HG03565 (cell line): Measurements from ENCODE around the gene GOLGA6L25.
"Not testable (repeated sequence)": the region's sequence is repeated elsewhere in the genome, so short reads cannot be mapped to it uniquely, and the experiment has no call there.

Source experiments
- ATAC-seq: cut with Tn5 transposase; IDR thresholded peaks from one replicate; pipeline ENCODE4 v1.9.1; 2021; ENCODE audit warnings: mild to moderate bottlenecking, moderate library complexity; ENCODE audit not compliant: unreplicated experiment

GOLGA6L25 gene, protein sequence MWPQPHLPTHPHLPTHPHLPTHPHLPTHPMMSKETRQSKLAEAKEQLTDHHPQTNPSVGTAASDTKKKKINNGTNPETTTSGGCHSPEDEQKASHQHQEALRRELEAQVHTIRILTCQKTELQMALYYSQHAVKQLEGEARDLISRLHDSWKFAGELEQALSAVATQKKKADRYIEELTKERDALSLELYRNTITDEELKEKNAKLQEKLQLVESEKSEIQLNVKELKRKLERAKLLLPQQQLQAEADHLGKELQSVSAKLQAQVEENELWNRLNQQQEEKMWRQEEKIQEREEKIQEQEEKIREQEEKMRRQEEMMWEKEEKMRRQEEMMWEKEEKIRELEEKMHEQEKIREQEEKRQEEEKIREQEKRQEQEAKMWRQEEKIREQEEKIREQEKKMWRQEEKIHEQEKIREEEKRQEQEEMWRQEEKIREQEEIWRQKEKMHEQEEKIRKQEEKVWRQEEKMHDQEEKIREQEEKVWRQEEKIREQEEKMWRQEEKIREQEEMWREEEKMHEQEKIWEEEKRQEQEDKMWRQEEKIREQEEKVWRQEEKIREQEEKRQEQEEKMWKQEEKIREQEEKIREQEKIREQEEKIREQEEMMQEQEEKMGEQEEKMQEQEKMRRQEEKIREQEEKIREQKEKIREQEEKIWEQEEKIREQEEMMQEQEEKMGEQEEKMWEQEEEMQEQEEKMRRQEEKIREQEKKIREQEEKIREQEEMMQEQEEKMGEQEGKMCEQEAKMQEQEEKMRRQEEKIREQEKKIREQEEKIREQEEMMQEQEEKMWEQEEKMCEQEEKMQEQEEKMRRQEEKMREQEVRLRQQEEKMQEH

DNA sequence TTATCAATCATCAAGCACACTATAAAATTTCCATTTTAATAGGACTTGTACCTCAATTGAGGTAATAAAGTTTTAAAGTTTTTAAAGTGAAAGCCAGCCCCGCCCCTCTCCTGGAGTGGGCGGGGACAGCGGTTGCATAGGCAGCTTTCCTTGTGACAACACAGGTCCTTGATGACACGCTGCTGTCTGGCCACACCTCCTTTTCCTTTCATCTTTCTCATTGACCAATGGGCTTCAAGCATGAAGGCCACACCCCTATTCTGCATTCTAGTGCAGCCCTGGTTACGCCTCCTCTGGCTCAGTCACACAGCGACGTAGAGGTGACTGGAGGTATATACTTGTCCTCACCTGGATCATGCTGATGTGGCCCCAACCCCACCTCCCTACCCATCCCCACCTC lies at the start of gene GOLGA6L25:
Gene GOLGA6L25 (plus strand): TSS at position 301 of the 400 bp plus-strand sequence. CDS start 61 bp downstream, at position 362.
- not testable (repeated sequence) for ATAC-seq

DNA sequence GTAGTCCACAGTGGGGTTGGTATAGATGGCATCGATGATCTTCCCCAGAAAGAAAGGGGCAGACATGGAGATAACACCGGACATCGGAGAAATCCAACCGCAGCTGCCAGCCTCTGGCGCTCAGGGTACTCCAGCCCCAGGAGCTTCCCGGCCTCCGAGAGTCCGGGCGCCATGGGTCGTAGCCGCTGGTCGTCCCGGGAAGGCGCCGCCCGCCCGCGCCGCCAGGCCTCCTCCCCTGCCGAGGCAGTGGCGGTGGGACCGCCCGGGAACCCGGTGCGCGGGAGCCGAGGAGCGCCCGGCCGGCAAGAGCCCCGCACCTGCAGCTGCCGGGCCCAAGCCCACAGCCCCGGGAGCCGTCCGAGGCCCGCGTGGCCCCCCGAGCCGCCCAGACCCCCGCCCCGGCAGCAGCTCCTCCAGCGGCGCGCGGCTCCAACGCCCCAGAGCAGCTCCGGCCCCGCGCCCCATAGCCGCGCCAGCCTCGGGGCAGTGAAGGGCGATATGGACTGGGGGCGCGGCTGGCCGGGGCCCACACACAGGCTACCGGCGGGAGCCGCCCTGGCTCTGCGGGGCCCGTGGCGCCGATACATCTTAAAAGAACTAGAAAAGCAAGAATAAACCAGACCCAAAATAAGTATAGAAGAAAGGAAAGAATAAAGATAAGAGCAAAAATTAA lies 45.0 kb upstream of the GOLGA6L25 start:
- ATAC-seq, result not testable (repeated sequence)

- not testable (repeated sequence) for ATAC-seq
Observed at GRCh38 chr15:28514128-28514527, 39.2 kb upstream of the GOLGA6L25 start.

GRCh38 chr15:28515208-28515607 lies 38.2 kb upstream of the GOLGA6L25 start:
- ATAC-seq, result not testable (repeated sequence)

DNA sequence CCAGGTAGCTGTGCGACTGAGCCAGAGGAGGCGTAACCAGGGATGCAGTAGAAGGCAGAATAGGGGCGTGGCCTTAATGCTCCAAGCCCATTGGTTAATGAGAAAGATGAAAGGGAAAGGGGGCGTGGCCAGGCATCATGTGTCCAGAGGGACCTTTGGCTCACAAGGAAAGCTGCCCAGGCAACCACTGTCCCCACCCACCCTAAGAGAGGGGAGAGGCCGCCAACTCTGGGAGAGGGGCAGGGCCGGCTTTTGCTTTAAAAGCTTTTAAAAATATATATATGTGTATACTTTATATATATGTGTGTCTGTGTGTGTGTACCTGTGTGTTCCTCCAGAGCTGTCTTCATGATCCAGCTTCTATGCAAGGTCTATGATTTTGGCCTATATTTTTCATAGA lies 20.4 kb upstream of the GOLGA6L25 start, which contains the start of gene GOLGA8G:
Gene GOLGA8G (minus strand): TSS at position 18 of the 400 bp plus-strand sequence. CDS start 62 bp downstream, outside the sequence.
- ATAC-seq, result not testable (repeated sequence)

- ATAC-seq, result not testable (repeated sequence)
Observed at GRCh38 chr15:28573351-28573750, 20.0 kb downstream of the GOLGA6L25 start.

DNA sequence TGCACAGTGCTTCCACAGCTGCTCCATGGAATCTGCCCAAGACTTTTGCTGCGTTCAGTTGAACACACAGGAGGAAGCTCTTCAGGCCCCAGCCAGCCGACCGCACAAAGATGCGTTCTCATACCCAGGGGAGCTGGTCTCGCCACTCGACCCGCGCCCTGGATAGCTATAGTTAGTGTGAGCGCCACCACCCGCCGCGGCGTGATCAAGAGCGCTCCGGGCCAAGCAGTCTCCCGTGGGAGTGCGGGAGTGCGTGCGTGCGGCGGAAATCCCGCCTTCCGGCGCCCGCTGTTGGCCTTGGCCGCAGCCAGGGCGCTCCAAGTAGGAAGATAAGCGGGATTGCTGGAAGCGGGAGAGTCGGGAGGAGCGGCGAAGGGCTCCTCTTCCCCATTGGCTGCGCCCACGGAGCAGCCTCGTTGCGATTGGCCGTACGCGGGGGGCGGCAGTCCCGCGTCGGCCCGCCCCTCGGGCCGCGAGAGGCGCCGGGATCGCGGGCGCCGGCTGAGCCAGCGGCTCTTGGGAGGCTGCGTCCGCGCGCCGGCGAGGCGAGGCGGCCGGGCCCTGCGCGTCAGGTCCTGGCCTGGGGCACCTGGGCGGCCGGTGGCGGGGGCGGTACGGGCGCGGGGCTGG lies 35.7 kb downstream of the GOLGA6L25 start:
- not testable (repeated sequence) for ATAC-seq

DNA sequence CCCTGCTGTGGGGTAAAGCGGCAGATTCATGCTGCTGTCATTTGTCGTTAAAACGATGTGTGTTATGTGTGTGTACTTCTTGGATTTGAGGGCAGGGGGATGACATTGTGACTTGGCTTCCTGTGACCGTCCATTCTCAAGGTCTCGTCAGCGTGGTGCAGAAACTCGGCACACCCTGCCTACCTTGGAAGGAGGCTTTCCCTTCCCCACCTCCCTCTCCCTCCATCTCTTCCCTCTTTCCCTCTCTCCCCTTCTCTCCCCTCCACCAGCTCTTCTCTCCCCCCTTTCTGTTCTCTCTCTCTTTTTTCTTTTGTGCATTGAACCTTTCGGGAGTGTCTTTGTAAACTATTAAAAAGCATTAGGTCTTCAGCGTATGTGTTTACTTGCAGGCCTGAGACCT lies 36.4 kb downstream of the GOLGA6L25 start:
- not testable (repeated sequence) for ATAC-seq

DNA sequence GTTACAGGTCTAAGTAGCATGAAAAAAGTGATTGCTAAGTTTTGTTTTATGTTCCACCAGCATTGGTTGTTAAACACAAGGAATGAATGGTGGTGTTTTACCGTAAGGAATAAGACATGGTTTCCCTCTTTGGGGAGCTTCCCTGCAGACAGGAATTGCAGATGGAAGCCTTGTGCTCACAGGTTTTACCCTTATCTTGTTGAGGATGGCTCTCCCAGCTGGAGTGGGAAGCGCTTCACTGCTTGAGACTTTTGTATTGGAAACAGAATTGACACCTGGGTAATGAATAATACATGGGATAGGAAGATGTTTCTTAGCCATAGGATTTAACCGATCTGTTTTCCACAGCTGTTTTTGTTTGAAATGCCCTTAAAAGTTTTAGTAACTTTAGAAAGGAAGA lies 39.0 kb downstream of the GOLGA6L25 start:
- not testable (repeated sequence) for ATAC-seq

DNA sequence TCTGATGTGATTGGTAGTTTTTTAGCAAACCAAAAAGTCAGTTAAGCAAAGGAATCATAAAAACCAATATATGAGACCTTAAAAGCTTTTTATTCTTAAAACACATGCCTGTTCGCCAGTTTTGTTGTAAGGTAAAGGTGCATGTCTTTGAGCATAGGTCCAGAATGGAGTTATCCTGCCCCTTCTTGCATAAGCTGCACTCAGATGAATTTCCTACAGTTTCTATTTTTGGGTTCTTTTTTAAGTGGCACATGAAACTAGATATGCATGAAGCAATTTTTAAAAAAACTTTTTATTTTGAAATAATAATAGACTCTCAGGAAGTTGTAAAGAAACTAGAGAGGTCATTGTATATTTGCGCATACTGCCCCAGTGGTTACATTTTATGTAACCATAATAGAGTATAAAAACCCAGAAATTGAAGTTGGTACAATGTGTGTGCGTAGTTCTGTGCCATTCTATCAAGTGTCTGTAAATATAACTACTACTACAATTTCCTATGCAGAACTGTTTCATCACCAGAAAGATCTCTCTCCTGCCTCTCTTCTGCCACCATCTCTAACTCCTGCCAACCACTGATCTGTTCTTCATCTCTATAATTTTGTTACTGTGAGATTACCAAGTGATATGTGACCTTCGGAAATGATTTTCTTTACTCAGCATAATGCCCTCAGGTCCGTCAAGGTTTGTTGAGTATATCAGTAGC lies 40.2 kb downstream of the GOLGA6L25 start:
- not testable (repeated sequence) for ATAC-seq

DNA sequence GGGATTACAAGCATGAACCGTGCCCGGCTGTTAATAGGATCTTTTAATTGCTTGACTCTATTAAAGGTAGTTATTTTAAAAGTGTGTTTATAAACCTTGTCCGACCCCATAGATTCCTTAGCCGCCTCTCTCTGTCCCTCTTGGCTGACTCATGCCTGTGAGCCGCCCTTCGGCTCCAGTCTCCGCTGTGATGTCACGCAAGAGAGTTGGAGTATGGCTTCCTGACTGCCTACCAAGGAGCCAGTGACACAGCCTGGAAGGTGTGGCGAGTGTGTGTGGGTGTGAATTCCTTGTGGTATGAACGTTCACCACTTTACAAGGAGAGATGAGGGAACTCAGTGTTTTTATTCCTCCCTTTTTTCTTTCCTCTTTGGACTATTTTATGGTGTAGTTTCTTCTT lies 44.1 kb downstream of the GOLGA6L25 start:
- not testable (repeated sequence) for ATAC-seq

- not testable (repeated sequence) for ATAC-seq
Observed at GRCh38 chr15:28598209-28598608, 44.8 kb downstream of the GOLGA6L25 start.

- ATAC-seq, result not testable (repeated sequence)
Observed at GRCh38 chr15:28602152-28602551, 48.8 kb downstream of the GOLGA6L25 start.
